PC-9 (cell line): ENCODE data around the gene BCAS3.

ENCODE experiments used
- CTCF ChIP-seq: fragments of 200-600 bp; sonication (generic); conservative IDR thresholded peaks from 2 replicates; pipeline ENCODE4 v1.6.1; 2017; ENCODE audit warnings: mixed run types, antibody characterized with exemption, mild to moderate bottlenecking, moderate library complexity
- EZH2 ChIP-seq: fragments of 200-600 bp; sonication (generic); IDR thresholded peaks from 2 replicates; pipeline ENCODE4 v1.8.0; 2017; ENCODE audit warnings: antibody characterized with exemption, low read depth

GRCh38 chr17:61419496-61420046 lies 741.9 kb downstream of the BCAS3 start:
- TF ChIP-seq CTCF: no peak
- no peak for TF ChIP-seq EZH2
